Glomerular endothelial cell (primary cell): ENCODE results near the gene PAK1IP1. TPM values are rescaled to one million over a fixed set of nuclear protein-coding genes. Genes with fewer than 3 reads are reported as not detected.
"Not testable (repeated sequence)": the region's sequence is repeated elsewhere in the genome, so short reads cannot be mapped to it uniquely, and the experiment has no call there.

Experiments used
- DNase-seq: peaks from one replicate; pipeline ENCODE4 v3.0.0-alpha.2; 2011; ENCODE audit warnings: low read depth, low spot score; ENCODE audit errors: extremely low read depth
- total RNA-seq: library from RNA; depleted of rRNA; stranded (reverse); fragments of >200 nt; gene quantifications from 2 replicates; pipeline ENCODE4 v1.2.3, GENCODE V29; 2015

The PAK1IP1 gene
- total RNA-seq, 1 donor from 2014 or later: 15.9 TPM

DNA sequence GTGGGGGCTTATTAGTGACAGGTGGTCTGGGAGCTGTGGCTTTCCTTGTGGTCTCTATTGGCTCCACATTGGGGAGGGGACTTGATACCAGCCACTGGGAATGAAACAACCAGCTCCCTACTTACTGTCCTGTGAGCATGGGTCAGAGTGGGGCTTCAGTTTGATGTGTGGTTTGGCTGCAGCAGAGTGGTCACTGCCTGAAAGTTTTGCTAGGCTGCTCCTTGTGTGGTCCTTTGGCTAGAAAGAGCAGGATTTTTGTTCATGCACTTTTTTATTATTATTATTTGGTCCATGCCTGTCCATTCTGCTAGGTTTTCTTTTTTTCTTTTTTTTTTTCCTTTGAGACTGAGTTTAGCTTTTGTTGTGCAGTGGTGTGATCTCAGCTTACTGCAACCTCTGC is 45.3 kb downstream of the PAK1IP1 start:
- DNase-seq: no peak

DNA sequence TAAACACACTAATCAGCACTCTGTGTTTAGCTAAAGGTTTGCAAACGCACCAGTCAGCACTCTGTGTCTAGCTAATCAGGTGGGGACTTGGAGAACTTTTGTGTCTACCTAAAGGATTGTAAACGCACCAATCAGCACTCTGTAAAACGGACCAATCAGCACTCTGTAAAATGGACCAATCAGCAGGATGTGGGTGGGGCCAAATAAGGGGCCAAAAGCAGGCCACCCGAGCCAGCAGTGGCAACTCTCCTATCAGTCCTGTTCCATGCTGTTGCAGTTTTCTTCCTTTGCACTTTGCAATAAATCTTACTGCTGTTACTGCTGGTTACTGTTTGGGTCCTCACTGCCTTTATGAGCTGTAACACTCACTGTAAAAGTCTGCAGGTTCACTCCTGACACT is 46.9 kb downstream of the PAK1IP1 start:
- not testable (repeated sequence) for DNase-seq

DNA sequence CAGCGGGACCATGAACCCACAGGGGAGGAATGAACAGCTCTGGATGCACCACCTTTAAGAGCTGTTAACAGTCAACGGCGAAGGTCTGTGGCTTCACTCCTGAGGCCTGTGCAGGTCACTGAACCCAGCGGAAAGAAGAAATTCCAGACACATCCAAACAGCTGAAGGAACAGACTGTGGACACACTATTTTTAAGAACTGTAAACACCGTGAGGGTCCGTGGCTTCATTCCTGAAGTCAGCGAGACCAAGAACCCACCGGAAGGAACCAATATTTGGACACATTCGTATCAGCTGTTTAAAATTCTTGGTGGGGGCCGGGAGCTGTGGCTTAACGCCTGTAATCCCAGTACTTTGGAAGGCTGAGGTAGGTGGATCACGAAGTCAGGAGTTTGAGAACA is 47.5 kb downstream of the PAK1IP1 start:
- DNase-seq: no peak

DNA sequence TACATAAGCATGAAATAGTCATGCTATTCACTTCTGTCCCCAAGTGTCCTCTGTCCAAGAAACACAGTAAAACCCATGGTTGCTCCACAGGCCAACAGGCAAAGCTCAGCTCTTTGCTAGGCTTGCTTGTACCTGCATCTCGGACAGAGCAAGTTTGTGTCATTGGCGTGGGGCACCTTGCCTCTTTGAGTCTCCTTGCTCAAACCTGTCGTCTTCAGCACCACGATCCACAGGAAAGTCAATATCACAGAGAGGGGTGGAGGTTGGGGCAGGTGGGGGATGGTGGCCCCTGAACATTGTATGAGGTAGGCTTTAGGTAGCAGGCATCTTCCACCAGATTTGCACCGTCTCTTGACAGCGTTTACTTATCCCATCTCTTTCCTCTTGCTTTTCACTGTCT is 48.7 kb downstream of the PAK1IP1 start:
- no peak for DNase-seq

DNA sequence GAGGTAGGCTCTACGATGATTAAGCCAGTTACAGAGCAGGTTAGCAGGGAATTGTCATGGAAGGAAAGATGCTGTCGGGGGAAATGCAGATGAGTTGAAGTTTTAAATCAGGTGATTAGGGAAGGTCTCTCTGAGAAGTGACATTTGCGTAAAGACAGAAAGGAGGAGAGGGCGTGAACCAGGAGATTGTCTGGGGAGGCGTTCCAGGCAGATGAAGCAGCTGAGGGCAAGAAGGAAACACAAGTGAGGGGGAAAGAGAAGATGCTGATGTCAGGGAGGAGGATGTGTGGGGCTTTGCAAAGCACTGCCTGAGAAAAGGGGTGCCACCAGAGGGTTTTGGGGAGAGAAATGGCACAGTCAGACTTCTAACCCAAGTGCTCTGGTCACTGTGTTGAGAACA is 50.3 kb downstream of the PAK1IP1 start:
- no peak for DNase-seq

DNA sequence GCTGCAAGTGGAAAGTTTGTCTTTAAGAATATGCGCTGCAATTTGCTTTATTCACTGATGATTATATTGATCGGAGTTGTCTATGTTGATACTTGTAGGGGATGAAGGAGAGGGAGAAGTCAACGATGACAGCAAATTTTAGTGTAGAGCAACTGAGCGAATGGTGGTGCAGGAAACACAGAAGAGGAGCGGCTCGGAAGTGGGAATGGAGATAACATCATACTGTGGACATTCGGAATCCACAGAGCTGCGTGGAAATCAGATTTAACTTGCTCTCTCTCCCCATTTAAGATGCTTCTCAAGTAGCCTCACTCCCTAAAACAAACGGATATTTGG is 52.1 kb downstream of the PAK1IP1 start:
- DNase-seq: no peak

DNA sequence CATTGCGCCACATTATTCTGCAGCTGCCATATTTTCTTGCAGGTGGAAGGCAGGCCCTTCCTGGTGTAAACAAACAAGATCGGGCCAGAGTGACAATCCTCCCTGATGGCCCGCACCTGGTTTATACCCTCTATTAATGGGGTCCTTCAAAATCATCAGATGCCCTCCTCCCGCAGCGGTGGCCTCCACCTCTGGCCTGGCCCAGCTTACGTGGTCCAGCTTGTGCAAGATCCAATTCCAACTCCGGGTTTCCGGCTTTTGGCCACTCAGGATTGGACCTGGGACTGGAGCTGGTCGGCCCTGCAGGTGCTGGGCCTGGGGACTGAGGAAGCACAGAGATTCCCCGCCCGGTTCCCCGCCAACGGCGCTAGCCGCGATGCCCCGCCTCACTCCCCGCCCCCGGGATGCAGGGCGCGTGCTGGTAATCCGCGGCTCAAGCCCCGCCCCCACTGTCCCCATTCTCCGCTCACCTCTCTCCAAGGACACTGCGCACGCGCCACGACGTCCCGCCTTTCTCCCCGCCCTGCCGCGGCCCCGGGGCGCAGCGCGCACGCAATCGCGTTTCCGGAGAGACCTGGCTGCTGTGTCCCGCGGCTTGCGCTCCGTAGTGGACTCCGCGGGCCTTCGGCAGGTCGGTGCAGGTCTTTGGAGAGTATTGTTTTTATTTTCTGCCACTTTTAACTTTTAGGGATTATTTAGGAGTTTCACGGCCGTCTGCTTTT is 52.6 kb downstream of the PAK1IP1 start, which contains the start of gene TMEM14B:
Gene TMEM14B (plus strand): TSS at position 555 of the 722 bp plus-strand sequence. CDS start 1,441 bp downstream, outside the sequence.
- DNase-seq: peak; percentile 37

DNA sequence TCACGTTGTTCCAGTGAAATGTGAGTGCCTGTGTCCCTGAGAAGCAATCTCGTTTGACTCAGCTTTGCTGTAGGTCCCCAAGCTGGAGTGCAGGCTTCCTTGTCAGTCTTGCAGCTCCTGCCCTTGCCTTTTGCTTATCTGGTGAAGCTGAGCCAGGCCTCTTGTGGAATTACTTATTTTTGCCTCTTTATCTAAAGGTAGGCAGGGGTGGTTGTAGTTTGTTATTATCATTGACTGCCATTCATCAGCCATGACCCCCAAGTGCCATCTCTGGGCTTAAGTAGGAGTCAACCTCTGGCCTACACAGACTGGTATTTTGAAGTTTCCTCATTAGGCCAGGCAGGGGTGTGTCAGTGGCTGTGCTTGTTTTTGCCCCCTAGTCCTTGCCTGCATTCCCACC is 55.0 kb downstream of the PAK1IP1 start:
- no peak for DNase-seq

DNA sequence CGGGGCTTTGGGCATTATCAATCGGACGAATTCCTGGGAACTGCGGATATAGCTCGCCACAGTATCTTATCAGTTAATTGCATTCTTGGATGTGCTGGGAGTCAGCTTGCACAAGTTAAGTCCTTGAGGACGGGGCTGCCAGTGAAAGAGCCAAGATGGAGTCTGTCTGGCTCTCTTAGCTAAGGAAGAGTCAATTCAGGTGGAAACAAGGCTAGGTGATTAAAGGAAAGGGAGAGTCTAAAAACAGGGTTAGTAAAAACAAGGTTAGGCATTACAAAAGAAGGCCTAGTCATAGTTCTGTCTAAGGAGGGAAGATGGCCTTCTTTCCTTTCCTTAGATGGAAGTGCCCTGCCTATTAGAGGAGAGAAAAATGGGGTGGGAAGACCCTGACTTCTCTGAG is 55.8 kb downstream of the PAK1IP1 start:
- DNase-seq: not testable (repeated sequence)

DNA sequence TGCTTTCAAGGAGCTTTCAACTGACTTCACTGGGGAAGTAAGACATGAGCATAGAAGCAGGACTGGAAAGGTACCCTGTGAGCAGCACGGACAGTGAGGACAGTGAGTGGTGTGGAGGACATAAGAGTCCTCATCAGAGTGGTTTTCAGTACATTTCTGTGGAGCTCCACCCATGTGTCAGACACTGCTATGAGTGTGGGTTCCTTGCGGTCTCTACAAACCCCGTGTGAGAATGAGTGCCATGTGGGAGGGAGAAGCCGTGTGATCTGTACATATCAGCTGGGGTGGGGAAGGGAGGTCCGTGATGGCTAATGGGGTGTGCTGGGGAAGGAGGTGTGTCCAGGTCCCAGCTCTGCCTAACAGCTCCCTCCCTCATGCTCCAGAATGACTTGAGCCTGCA is 57.0 kb downstream of the PAK1IP1 start:
- DNase-seq: not testable (repeated sequence)

DNA sequence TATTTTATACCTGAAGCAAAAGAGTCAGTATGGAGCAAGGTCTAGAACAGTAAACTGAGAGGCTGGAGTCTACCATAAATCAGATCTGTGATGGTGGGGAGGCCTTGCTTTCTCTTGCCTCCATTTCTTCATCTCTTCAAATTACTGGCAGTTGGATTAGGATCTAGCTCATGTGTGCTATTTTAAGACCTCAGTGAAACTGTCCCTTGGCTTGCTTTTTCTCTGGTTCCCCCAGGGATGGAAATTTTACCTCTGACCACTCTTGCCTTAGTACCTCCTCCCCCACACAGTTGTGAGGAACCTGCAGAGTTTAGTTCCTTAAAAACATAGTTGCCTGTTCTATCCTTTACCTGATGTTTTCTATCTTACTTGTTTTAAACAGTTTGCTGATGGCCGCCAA is 61.3 kb downstream of the PAK1IP1 start:
- DNase-seq: no peak

Other genes with a start within 250 kb of the PAK1IP1 start
- gene GCNT2, start 173.6 kb upstream of the PAK1IP1 start, total RNA-seq: 12.4 and 16.6 TPM in 2 replicates
- 1.9 and 3.4 TPM in 2 replicates for gene C6orf52, start 356 bp upstream of the PAK1IP1 start, total RNA-seq
- gene TMEM14C, start 28.1 kb downstream of the PAK1IP1 start, total RNA-seq: 107 and 206 TPM in 2 replicates
- gene TMEM14B, start 52.8 kb downstream of the PAK1IP1 start, total RNA-seq: 53.2 and 84.0 TPM in 2 replicates
- gene MAK, start 143.6 kb downstream of the PAK1IP1 start, total RNA-seq: not detected in 2 replicates
- gene GCM2, start 187.1 kb downstream of the PAK1IP1 start, total RNA-seq: not detected in 2 replicates
- gene SYCP2L, start 192.1 kb downstream of the PAK1IP1 start, total RNA-seq: 0.29 and 0.88 TPM in 2 replicates